Stimulated activated CD8-positive, alpha-beta memory T cell treated with anti-CD3 and anti-CD28 coated beads, Interleukin-4, amount 100 ng/mL, for 24 hours (primary cell): ENCODE data around the gene MAB21L4.
A peak's percentile ranks its signal among the peaks of the same experiment; 100 is the strongest.

Experiments used
- DNase-seq: peaks from one replicate; pipeline ENCODE4 v3.0.0-alpha.2; 2020; ENCODE audit warnings: low read depth

The MAB21L4 gene

DNA sequence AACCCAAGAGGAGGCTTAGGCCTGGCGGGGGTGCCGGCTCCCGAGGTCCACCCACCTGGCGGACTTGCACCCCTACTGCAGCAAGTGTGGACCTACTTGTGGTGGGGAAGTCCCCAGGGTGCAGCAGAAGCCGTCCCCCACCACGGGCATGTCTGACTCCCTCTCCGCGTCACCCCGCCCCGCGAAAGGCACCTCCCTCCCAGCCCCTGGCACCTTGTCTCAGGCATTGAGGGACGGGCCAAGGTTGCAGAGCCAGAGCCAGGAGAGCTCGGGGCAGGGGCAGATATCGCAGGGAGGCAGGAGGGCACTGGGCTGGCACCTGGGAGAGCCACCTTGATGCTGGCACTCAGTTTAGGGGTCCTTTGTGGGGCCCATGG, 29.2 kb upstream of the MAB21L4 start:
- no peak for DNase-seq

DNA sequence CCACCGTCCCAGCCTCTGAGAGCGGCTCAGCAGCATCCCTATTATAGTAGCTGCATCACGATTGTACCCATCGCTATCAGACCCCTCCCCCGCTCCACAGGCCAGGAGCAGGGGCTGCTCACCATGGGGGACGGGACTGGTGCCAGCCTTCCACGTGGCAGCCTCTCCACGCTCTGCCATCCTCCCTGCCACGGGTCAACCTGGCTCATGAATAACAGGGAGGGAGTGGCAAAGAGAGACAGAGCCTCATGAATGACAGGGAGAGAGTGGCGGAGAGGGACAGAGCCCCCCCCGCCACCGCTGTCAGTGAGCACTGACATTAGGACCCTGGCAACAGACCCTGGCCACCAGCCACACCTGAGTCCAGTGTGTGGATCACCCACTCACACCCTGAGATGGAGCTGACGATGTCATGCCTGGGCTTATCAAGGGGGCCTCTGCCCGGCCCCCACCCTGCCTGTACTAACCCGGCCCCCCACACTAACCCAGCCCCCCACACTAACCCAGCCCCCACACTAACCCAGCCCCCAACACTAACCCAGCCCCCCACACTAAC, 27.1 kb upstream of the MAB21L4 start:
- DNase-seq = no peak

DNA sequence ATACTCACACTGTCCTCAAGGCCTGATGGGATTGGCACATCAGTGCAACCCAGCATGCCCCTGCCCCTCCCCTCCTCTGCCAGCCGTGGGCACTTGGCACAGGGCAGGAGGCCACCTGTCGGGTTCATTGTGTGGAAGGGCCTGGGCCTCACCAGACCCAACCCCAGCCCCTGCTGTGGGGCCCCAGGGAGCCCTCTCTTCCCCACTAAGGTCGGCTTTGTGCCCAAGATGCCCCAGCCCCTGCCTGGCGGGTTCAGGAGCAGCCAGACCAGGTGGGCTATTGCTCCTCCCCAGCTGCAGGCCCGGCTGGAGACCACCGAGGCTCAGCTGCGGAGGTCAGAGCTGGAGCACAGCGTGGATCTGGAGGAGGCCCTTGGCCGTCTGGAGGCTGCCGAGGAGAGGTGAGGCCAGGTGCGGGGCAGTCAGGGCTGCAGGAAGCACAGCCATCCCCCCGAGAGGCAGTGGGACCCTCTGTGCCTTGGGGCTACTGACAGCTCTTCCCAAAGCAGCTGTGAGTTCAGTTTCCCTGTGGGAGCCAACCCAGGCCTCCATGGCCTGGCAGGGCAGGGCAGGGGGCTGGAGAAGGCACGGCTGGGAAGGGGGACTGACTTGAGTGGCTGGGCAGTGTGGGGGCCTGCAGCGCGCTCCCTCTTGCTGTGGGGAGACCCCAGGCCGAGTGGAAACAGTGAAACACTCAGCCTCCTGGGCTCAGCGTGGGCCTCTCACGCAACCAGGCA, 26.5 kb upstream of the MAB21L4 start:
- no peak for DNase-seq

DNA sequence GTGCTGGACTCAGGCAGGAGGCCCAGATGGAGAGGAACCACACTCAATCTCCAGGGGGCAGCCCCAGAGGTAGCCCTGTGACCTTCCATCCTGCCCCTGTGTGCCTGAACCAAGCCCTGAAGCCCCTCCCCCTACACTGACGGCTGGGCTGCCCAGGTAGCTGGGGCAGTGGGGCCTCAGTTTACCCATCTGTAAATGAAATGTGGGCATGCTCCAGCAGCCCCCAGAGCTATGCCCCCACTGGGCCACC, 26.0 kb upstream of the MAB21L4 start:
- no peak for DNase-seq

DNA sequence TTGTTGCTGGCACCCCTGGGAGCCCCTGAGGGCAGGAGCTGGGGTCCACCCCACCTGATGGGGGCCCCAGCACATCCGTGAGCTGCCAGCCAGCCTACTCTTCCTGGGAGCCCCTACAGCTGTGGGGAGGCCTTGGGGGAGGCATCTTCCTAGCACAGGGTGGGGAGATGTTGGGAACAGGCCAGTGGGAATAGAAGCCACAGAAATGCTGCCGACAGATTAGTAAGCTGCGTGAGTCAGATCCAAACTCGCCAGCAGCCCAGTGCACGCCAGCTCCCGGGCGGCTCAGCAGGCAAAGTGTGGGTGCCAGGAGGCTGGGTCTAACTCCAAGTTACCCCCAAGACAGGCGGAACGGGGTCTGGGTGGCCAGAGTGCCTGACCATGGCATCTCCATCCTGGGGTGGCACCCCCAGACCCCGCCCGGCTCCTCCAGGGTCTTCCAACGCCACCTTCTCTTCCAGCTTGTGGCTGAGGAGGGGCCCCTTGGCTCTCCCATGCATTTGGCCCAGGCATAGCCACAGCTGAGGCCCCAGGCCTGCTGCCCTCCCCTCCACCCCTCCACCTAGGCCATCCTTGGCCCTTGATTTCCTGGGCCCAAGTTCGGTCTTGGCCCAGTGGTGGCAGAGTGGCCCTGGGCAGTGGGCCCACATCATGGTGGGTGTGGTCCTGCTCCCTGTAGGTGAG, 25.5 kb upstream of the MAB21L4 start:
- no peak for DNase-seq

DNA sequence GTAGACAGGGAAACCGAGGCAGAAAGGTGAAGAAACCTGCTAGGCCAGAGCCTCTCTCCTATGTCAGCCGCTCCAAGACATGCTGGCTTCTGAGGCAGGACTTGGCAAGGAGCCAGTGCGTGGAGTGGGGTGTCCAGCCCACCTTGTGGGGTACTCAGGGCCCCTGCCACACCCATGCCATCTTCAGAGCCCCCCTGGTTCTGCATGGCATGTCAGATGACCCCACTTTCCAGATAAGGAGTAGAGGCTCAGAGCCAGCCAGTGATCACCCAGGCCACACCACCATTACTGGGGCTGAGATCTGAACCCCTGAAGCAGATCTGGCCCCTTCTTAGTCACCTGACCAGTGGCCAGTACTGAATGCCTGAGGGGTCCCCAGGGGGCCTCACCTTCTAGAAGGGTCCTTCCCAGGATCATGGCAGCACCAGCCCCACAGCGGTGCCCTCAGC, 24.9 kb upstream of the MAB21L4 start:
- no peak for DNase-seq

DNA sequence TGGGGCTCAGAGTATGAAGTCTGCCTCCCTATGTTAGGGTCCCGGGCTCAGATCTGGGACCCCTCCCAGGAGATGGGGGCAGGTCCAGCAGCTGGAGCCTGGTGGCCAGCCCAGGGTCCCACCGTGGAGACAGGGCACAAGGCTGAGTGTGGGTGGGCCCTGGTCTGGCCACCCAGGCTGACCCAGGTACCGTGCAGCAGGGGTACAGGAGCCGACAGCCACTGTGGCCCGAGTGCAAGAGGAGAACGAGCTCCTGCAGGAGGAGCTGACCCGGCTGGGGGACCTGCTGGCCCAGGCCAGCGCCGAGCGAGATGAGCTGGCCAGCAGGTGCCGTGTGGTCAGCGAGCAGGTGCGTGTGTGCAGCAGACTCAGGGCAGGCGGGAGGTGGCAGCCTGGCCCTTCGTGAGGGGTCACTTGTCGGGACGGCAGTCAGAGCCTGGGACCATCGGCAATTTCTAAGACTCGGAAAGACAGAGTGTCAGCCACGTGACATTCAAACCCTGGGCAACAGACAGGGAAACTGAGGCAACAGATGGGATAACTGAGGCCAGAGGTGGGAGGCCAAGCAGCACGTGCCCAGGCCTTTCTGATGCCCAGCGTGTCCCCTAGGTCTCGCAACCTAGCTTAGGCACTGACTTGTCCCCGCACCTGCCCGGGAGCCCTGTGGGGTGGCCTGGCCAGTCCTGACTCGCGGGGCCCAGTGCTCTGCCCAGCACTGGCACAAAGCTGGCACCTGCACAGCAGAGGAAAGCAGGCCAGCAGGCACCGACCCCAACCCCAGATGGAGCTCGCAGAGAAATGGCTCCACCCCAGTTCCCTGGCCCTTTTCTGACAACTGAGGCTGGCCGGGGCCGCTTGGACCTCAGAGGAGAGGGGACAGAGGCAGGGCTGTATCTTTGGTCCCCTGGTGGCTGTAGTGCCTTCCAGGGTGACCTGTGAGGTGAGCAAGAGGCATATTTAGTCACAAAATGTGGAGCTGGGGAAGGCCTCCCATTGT, 24.1 kb upstream of the MAB21L4 start:
- no peak for DNase-seq

DNA sequence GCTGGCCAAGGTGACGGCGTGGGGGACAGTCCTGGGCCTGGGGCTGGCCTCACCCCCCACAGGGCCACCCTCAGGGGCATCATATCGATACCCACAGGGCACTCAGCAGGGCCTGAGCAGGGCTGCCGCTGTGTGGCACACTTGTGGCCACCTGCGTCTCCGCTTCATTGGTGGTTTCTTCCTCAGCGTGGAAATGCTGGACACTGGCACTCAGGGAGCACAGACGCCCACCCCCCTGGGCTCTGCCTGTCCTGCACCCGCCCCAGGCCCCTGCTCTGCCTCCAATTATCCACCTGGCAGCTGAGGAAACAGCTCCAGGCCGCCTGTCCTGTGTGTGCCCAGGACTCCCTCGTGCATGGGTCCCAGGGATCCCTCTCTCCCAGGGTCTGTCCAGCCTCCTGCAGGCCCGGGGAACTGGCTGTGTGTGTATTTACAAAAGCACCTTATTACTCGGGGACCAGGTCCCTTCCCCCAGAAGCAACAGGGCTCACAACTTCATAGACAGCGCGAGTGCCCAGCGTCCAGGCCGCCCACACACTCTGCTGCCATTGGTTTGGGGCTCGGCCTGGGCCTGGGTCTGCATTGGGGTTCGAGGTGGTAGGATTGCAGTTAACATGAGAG, 23.3 kb upstream of the MAB21L4 start:
- no peak for DNase-seq

DNA sequence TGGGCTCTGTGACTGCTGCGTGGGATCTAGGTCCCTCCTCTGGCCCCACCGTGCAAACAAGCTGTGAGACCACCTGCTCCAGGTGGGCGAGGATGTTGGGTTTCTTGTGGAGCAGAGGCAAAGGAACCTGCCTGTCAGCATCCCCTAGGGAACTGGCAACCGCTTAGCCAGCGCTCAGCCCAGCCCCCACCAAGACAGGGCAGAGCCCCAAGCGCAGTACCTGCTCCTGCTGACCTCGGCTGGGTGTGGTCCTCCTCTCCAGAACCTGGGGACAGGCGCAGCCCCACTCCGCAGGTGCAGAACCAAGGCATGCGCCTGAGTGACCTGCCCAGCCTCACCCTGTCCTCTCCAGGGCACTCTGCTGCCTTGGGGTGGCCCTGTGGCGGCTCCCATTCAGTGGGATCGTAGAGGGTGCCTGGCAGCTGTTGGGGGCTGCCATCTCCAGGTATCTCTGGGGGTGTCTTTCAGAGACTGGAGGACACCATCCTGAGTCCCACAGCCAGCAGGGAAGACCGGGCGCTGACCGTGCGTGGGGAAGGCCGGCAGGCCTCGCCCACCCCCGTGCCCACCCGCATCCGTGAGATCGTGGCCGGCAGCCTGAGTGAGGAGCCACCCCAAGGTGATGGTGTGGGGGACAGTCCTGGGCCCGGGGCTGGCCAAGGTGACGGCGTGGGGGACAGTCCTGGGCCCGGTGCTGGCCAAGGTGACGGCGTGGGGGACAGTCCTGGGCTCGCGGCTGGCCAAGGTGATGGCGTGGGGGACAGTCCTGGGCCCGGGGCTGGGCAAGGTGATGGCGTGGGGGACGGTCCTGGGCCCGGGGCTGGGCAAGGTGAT, 22.5 kb upstream of the MAB21L4 start:
- DNase-seq = no peak

DNA sequence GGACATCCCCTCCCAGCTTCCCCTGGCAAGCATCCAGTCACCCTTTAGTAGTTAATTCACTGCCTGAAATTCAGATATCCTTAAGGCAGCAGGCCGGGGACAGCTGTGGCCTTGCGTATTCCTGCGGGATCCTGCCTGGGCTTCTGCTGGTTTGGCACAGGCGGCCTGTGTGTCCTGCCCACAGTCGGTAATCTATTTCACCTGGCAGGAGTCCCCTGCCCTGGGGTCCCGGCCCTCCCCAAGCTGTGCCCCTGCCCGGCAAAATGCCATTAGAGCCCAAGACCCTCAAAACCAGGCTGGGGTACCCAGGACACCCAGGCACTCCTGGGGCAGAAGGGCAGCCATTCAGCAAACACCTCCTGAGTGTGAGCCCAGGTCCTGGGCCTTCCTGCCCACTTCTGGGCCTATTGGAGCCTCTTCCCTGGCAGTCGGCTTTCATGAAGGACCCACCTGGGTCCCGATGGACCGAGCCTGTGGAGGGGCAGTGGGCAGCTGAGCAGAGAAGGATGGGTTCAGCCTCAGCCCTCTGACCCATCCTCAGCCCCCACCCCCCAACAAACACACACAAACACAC, 21.8 kb upstream of the MAB21L4 start:
- DNase-seq = no peak

DNA sequence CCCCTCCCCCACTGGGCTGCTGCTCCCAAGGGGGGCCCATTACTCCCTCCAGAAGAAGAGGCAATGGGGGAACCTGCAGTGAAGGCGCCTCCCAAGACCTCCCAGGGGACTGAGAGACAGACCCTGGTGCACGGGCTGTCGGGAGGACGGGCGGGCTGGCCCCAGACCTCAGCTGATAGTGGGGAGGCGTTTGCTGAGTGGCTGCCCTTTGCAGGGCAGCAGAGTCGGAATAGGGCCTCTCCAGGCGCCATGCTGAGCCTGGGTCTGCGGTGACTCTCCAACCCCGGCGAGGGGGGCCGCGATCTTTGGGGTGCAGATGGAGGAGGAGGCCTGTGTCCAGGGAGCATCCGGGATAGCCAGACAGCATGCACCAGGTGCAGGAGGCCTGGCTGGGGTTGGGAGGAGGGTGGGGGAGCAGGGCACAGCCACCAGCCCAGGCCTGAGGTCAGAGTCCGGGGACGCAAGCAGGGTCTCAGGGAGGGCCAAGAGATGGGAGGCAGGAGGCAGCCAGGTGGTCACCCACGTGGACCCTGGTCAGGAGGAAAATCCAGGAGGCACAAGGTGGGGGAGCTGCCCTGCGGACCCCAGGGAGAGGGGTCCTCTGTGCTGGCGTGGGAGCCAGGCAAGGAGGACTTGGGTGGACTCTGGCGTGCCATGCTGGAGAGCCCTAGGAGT, 21.2 kb upstream of the MAB21L4 start:
- no peak for DNase-seq

DNA sequence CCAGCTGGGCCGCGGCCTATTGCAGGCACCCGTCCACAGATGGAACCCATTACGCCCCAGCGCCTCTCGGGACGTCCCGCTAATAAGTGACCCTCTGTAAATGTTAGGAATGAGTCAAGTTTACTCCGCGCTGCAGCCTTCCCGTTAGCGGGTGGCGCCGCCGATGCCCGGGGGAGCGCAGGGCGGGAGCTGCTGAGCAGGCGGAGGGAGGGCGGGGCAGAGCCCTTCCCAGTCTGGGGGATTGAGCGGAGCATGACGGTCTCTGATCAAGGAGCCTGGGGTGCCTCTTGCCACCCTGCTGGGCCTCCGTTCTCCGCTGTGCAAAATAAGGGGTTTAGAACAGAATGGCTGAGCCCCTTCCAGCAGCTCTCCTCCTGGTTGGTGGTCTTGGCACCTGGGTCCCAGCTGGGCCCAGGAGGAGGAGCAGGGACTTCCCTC, 20.6 kb upstream of the MAB21L4 start:
- DNase-seq = no peak

DNA sequence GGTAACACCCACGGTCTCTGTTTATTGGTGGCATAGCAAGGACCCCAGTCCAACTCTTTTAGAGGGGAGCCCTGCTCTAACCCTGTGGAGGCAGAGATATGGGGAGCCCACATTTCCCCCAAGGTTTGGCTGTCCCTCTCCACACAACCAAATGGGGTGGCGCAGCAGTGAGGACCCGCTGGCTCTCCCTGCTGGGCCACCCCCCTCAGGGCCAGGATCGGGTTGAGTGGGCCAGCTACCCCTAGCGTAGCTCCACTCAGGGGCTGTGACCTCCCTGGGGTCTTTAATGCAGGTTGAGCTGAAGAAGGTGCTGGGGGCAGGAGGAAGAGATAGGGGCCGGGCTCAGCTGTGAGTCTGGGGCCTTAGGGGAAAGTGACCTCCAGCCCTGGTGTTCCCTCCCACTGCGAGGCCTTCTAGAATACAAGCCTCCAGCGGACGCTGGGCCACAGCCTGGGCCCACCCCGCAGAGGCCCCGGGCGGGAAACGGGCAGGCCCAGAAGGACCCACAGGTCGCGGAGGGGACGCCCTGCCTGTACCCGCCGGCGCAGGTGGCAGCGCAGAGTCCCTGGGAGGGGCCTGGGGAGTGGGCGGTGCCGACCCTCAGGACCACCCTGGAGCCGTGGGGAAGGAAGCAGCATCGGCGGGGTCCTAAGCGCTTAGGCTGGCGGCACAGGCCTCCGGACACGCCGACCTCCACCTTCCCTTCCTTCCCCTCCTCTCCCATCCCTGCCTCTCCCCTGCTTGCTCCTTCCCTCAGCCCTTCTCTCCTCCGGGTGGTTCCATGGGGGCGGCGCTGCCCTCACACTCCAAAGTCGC, 19.8 kb upstream of the MAB21L4 start:
- DNase-seq = no peak

DNA sequence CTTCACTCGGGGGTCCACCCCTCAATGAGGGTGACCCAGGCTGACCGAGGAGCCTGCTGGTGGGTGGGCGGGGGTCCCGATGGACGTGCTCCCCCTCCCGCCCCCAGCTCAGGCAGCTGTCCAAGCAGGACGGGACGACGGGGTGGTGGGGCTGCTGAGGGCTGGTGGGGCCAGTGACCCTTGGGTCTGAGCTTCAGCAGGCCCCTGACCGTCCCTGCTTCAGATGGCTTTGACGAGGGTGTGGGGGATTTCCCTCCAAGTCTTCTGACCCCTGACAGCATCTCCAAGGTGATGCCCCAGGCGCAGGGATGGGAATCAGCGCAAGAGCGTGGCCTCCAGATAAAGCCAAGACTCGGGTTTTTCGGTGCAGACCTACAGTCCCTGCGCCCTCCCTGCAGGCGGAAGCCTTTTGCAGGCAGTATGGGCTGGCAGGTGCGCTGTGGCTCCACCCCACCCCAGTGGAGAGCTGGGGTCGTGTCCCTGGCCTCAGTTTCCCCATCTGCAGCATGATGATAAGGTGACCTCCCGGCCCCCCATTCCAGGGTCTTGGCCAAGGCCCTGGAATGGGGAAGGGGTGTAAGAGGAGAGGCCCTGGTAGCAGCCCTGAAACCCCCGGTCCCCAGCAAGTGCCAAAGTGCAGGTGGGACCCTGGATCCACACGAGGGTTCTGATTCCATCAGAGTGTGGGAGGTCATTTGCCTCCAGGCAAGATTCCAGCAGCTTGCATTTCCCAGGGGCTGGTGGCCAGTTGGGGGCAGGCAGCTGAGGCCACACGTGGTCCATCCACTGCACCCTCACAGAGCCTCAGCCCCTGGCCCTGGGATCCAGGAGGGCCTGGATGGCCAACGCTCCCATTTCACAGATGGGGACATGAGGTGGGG, 18.9 kb upstream of the MAB21L4 start:
- DNase-seq = no peak

DNA sequence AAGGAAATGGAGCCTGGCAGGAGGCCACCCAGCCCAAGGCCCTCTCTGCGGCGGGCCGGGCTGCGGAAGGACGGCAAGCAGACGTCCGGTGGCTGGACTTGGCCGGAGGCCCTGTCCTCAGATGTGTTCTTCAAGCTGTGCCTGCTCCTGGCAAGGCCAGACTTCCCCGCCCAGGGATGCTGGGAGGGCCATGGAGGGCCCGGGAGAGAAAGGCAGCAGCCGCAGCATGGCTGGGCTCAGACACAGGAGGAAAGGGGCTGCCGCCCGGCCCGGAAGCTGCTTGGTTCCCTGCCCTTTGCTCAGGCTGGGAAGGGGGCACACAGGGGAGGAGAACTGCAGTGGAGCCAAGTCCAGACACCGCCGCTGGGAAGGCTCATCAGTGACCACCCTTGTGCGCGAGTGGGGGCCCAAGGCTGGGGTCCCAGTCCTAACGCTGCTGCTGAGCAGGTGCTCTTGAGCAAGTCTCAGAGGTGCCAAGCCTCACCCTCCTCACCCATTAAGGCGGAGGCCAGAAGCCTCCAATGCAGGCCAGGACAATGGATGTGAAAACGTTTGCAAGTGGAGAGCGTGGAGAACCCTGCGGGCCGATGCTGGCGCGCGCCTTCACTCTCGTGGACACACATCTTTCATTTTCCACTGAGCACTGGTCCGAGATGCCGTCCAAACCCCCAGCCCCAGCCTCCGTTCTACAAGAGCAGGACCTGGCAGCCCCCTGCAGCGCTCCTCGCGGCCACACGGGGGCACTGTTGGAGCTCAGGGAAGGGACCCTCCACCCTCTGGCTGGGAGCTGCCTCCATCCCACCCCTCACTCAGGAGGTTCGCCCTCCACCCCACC, 18.1 kb upstream of the MAB21L4 start:
- DNase-seq = peak; percentile 54

DNA sequence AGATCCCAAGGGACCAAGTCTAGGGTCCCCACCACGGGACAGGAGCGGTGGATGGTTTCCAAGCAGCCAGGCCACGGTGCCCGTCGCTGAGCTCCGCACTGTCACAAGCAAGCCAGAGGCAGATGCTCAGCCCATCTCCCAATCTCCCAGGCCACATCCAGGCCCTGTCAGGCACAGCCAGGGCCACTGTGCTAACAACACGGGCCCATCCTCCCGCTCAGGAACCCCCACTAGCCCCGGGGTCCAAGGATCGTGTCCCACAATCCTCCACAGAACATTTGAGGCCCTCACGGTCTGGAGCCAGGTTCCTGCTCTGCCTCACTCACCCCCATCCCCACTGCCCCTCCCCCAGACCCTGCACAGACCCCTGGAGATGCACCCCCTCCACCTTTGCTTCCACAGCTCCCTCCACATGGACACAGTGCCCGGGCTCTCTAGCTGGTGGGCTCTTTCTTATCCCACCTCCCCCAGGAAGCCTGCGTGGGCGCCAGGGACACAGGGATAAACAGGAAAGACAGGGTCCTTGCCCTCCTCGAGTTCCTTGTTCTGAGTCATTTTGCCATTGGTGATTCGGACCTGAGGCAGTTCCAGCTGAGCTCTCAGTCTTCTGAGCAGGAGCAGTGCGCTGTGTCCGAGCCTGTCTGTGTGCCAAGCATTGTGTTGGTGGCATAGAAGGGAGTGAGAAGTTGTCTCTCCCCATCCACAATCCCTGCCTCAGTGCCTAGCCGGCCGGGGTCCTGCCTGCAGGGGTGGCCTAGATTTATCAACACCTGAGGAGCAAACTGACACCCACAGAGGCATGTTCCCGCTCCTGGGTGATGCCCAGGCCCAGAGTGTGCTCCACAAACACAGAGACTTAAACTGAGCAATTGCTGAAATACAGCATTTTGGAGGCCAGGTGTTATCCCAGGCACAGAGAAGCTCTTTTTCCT, 17.2 kb upstream of the MAB21L4 start:
- no peak for DNase-seq
